GM18517 (cell line): ENCODE results near the gene ARHGAP25.
"Not testable (repeated sequence)": the region's sequence is repeated elsewhere in the genome, so short reads cannot be mapped to it uniquely, and the experiment has no call there.

Source experiments
- ATAC-seq: cut with Tn5 transposase; IDR thresholded peaks from one replicate; pipeline ENCODE4 v1.9.1; 2021; ENCODE audit warnings: mild to moderate bottlenecking, moderate library complexity; ENCODE audit not compliant: unreplicated experiment

The ARHGAP25 gene

GRCh38 chr2:68790600-68790999 lies 56.0 kb downstream of the ARHGAP25 start:
- no peak for ATAC-seq

GRCh38 chr2:68791914-68792313 lies 57.3 kb downstream of the ARHGAP25 start:
- ATAC-seq = no peak

- ATAC-seq = no peak
Observed at GRCh38 chr2:68792751-68793150, 58.1 kb downstream of the ARHGAP25 start.

GRCh38 chr2:68796295-68796905 lies 61.8 kb downstream of the ARHGAP25 start:
- ATAC-seq = no peak

GRCh38 chr2:68798569-68798968 lies 64.0 kb downstream of the ARHGAP25 start:
- ATAC-seq = no peak

- no peak for ATAC-seq
Observed at GRCh38 chr2:68799140-68800026, 64.8 kb downstream of the ARHGAP25 start.

GRCh38 chr2:68800027-68800401 lies 65.4 kb downstream of the ARHGAP25 start:
- ATAC-seq = no peak

GRCh38 chr2:68800517-68800916 lies 65.9 kb downstream of the ARHGAP25 start:
- no peak for ATAC-seq

- ATAC-seq = not testable (repeated sequence)
Observed at GRCh38 chr2:68802161-68802560, 67.5 kb downstream of the ARHGAP25 start.

GRCh38 chr2:68805025-68805424 lies 70.4 kb downstream of the ARHGAP25 start:
- ATAC-seq = no peak

GRCh38 chr2:68806511-68807109 lies 72.0 kb downstream of the ARHGAP25 start:
- no peak for ATAC-seq

GRCh38 chr2:68807821-68808266 lies 73.2 kb downstream of the ARHGAP25 start:
- no peak for ATAC-seq

- no peak for ATAC-seq
Observed at GRCh38 chr2:68809324-68810240, 75.0 kb downstream of the ARHGAP25 start.

GRCh38 chr2:68811364-68811763 lies 76.8 kb downstream of the ARHGAP25 start:
- ATAC-seq = no peak

GRCh38 chr2:68812251-68812650 lies 77.6 kb downstream of the ARHGAP25 start:
- ATAC-seq = no peak

GRCh38 chr2:68813596-68813995 lies 79.0 kb downstream of the ARHGAP25 start:
- ATAC-seq = no peak

GRCh38 chr2:68817306-68817705 lies 82.7 kb downstream of the ARHGAP25 start:
- ATAC-seq = no peak

GRCh38 chr2:68819556-68819955 lies 84.9 kb downstream of the ARHGAP25 start:
- no peak for ATAC-seq

- ATAC-seq = no peak
Observed at GRCh38 chr2:68822207-68822872, 87.7 kb downstream of the ARHGAP25 start.

- no peak for ATAC-seq
Observed at GRCh38 chr2:68824831-68825230, 90.2 kb downstream of the ARHGAP25 start.
